GM19452 (cell line): Measurements from ENCODE around the gene HSBP1L1.

Source experiments
- ATAC-seq: cut with Tn5 transposase; IDR thresholded peaks from one replicate; pipeline ENCODE4 v1.9.1; 2021; ENCODE audit not compliant: unreplicated experiment

Gene HSBP1L1

GRCh38 chr18:79928563-79928960 is 35.9 kb upstream of the HSBP1L1 start:
- no peak for ATAC-seq

- no peak for ATAC-seq
Observed at GRCh38 chr18:79930020-79930642, 34.3 kb upstream of the HSBP1L1 start.

GRCh38 chr18:79931475-79931874 is 33.0 kb upstream of the HSBP1L1 start:
- no peak for ATAC-seq

GRCh38 chr18:79932907-79933306 is 31.5 kb upstream of the HSBP1L1 start:
- no peak for ATAC-seq

- no peak for ATAC-seq
Observed at GRCh38 chr18:79933765-79934164, 30.7 kb upstream of the HSBP1L1 start.

- no peak for ATAC-seq
Observed at GRCh38 chr18:79934311-79935097, 29.9 kb upstream of the HSBP1L1 start.

GRCh38 chr18:79935098-79935480 is 29.4 kb upstream of the HSBP1L1 start:
- no peak for ATAC-seq

- ATAC-seq, result no peak
Observed at GRCh38 chr18:79935499-79935898, 28.9 kb upstream of the HSBP1L1 start.

GRCh38 chr18:79935925-79936324 is 28.5 kb upstream of the HSBP1L1 start:
- no peak for ATAC-seq

- ATAC-seq, result no peak
Observed at GRCh38 chr18:79936641-79937040, 27.8 kb upstream of the HSBP1L1 start.

GRCh38 chr18:79937103-79937860 is 27.2 kb upstream of the HSBP1L1 start:
- no peak for ATAC-seq

GRCh38 chr18:79938196-79938595 is 26.2 kb upstream of the HSBP1L1 start:
- ATAC-seq, result no peak

GRCh38 chr18:79939096-79939495 is 25.3 kb upstream of the HSBP1L1 start:
- ATAC-seq, result no peak

- ATAC-seq, result no peak
Observed at GRCh38 chr18:79940126-79940813, 24.2 kb upstream of the HSBP1L1 start.

GRCh38 chr18:79940814-79941472 is 23.5 kb upstream of the HSBP1L1 start:
- ATAC-seq, result no peak

- ATAC-seq, result no peak
Observed at GRCh38 chr18:79941473-79942119, 22.8 kb upstream of the HSBP1L1 start.

GRCh38 chr18:79942211-79942610 is 22.2 kb upstream of the HSBP1L1 start:
- no peak for ATAC-seq

- ATAC-seq, result no peak
Observed at GRCh38 chr18:79942786-79943607, 21.4 kb upstream of the HSBP1L1 start.

- no peak for ATAC-seq
Observed at GRCh38 chr18:79943608-79944125, 20.8 kb upstream of the HSBP1L1 start.
